ENCODE measurements around the gene EID3. TPM values are rescaled to one million over a fixed set of nuclear protein-coding genes. Genes with fewer than 3 reads are reported as not detected.
A peak's percentile ranks its signal among the peaks of the same experiment; 100 is the strongest.

EID3 gene
- polyA plus RNA-seq, 2 of the 4 experiments (the other 2 are of a cell fraction): 6.8 to 12.2 TPM

GRCh38 chr12:104348994-104349494 is 45.5 kb downstream of the EID3 start (continued):
- TF ChIP-seq ESRRA (IDR thresholded peaks at IDR 0.05; ENCODE audit: borderline replicate concordance, low read length) (no peak), ZNF302 (CRISPR knock-in tag; IDR thresholded peaks at IDR 0.05) (no peak), ZSCAN20 (CRISPR knock-in tag; IDR thresholded peaks at IDR 0.05) (peak; percentile 72; the same call in 1 of the 2 replicates), EHF (CRISPR knock-in tag; IDR thresholded peaks at IDR 0.05) (peak; percentile 62; the same call in 1 of the 2 replicates), ZC3H11A (IDR thresholded peaks at IDR 0.05) (no peak), MAZ (IDR thresholded peaks at IDR 0.05; ENCODE audit: borderline replicate concordance, low read depth, low read length) (no peak), ELK1 (IDR thresholded peaks at IDR 0.05; ENCODE audit: low read depth, low read length) (no peak), EHMT2 (IDR thresholded peaks at IDR 0.05; ENCODE audit: low read depth) (no peak), ATOH8 (CRISPR knock-in tag; IDR thresholded peaks at IDR 0.05; ENCODE audit: low read depth) (no peak), RNF2 (IDR thresholded peaks at IDR 0.05; ENCODE audit: borderline replicate concordance, low read depth) (no peak), MYC (IDR thresholded peaks at IDR 0.05; ENCODE audit: borderline replicate concordance, low read length) (no peak), CBX2 (IDR thresholded peaks at IDR 0.05; ENCODE audit: borderline replicate concordance, low read depth) (no peak), PBX3 (IDR thresholded peaks at IDR 0.05) (no peak), SREBF2 (IDR thresholded peaks at IDR 0.05) (no peak), KDM1A (IDR thresholded peaks at IDR 0.05; ENCODE audit: low read depth) (no peak), EP300 (IDR thresholded peaks at IDR 0.05) (no peak), RAD21 (conservative IDR thresholded peaks at IDR 0.05 in 1 of 2, IDR thresholded peaks at IDR 0.05 in 1 of 2) (no peak), HOXA7 (CRISPR knock-in tag; IDR thresholded peaks at IDR 0.05) (no peak; the same call in none of the 2 replicates), FOSL2 (IDR thresholded peaks at IDR 0.05) (no peak), FOSL2 (CRISPR knock-in tag; IDR thresholded peaks at IDR 0.05) (no peak; the same call in 1 of the 2 replicates)
- TF ChIP-seq, protein P1, sequence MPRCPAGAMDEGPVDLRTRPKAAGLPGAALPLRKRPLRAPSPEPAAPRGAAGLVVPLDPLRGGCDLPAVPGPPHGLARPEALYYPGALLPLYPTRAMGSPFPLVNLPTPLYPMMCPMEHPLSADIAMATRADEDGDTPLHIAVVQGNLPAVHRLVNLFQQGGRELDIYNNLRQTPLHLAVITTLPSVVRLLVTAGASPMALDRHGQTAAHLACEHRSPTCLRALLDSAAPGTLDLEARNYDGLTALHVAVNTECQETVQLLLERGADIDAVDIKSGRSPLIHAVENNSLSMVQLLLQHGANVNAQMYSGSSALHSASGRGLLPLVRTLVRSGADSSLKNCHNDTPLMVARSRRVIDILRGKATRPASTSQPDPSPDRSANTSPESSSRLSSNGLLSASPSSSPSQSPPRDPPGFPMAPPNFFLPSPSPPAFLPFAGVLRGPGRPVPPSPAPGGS (IDR thresholded peaks at IDR 0.05): no peak
- TF ChIP-seq, protein P2, sequence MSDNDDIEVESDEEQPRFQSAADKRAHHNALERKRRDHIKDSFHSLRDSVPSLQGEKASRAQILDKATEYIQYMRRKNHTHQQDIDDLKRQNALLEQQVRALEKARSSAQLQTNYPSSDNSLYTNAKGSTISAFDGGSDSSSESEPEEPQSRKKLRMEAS (IDR thresholded peaks at IDR 0.05): no peak

DNA sequence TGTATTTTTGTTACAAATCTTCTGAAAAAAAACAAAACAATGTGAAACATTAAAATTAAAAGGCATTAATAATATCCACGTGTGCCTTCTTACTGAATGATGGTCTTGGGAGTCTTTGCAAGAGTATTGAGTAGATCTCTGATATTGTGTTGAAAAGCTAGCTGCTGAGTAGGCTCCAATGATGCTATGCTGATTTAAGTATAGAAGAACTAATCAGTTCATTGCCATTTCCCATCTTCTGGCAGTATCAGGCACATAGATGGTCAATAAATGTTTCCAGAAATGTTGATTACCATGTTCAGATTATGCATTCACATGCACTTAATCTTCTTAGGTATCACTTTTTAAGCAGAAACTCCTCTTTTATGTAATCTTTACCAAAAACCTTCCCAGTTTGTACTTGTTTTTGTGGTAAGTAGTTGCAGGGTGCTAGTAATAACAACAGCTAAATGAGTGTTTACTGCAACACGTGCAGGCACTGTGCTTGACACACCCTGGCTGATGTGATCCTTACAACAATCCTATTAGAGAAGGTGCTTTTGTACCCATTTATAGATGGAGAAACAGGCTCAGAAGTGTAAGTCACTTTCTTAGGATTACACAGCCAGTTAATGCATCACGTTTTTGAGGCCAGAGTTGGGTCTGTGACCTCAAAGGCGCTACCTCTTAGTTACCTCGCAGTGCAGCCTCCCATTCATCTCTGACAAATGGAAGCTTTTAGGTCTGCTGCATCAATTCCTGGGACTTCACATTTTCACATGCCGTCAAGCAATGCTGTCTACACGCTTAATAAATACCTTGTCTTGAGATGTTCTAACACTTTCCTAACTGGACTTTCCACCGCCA is 46.9 kb downstream of the EID3 start:
- ATAC-seq (no peak), FAIRE-seq (no peak), DNase-seq (ENCODE audit: low read depth in 1 of 2, low spot score in 1 of 2) (no peak)
- WGBS (ENCODE audit: missing lambda C conversion rate): 77% methylated on average over 8 of the region's 8 CpGs
- POLR2A ChIA-PET: no interaction called here
- Histone ChIP-seq H3K27ac (peak overlapping the region in 1 of 2 experiments; percentile 38; a peak in 1 of 6 replicates), H3K4me3 (no peak overlapping the region), H3K9me3 (no peaks in the 10 kb centered on the region), H3K4me1 (peaks cover 100% of the 10 kb centered on the region), H3K4me2 (peak overlapping the region; percentile 18; the same call in 1 of the 3 replicates)
- CTCF ChIA-PET: no interaction called here
- TF ChIP-seq RAD21 (conservative IDR thresholded peaks at IDR 0.05 in 1 of 2, IDR thresholded peaks at IDR 0.05 in 1 of 2) (no peak), ZFP36 (IDR thresholded peaks at IDR 0.05; ENCODE audit: borderline replicate concordance, partially characterized antibody) (no peak), JUN (IDR thresholded peaks at IDR 0.05) (0 out of 5 replicates have a peak, but pooled peaks of 1 of the 2 experiments have one; percentile 13), JUNB (IDR thresholded peaks at IDR 0.05) (no peak), NFE2L2 (conservative IDR thresholded peaks at IDR 0.05; ENCODE audit: low read length) (no peak), ZSCAN20 (CRISPR knock-in tag; IDR thresholded peaks at IDR 0.05) (no peak), POLR2AphosphoS2 (conservative IDR thresholded peaks at IDR 0.05; ENCODE audit: low read length) (peak; percentile 96), HOXA7 (CRISPR knock-in tag; IDR thresholded peaks at IDR 0.05) (peak; percentile 55)
- TF ChIP-seq, protein P3, sequence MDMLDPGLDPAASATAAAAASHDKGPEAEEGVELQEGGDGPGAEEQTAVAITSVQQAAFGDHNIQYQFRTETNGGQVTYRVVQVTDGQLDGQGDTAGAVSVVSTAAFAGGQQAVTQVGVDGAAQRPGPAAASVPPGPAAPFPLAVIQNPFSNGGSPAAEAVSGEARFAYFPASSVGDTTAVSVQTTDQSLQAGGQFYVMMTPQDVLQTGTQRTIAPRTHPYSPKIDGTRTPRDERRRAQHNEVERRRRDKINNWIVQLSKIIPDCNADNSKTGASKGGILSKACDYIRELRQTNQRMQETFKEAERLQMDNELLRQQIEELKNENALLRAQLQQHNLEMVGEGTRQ (IDR thresholded peaks at IDR 0.05): no peak
- TF ChIP-seq, protein P4, sequence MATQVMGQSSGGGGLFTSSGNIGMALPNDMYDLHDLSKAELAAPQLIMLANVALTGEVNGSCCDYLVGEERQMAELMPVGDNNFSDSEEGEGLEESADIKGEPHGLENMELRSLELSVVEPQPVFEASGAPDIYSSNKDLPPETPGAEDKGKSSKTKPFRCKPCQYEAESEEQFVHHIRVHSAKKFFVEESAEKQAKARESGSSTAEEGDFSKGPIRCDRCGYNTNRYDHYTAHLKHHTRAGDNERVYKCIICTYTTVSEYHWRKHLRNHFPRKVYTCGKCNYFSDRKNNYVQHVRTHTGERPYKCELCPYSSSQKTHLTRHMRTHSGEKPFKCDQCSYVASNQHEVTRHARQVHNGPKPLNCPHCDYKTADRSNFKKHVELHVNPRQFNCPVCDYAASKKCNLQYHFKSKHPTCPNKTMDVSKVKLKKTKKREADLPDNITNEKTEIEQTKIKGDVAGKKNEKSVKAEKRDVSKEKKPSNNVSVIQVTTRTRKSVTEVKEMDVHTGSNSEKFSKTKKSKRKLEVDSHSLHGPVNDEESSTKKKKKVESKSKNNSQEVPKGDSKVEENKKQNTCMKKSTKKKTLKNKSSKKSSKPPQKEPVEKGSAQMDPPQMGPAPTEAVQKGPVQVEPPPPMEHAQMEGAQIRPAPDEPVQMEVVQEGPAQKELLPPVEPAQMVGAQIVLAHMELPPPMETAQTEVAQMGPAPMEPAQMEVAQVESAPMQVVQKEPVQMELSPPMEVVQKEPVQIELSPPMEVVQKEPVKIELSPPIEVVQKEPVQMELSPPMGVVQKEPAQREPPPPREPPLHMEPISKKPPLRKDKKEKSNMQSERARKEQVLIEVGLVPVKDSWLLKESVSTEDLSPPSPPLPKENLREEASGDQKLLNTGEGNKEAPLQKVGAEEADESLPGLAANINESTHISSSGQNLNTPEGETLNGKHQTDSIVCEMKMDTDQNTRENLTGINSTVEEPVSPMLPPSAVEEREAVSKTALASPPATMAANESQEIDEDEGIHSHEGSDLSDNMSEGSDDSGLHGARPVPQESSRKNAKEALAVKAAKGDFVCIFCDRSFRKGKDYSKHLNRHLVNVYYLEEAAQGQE (IDR thresholded peaks at IDR 0.05): no peak
